K562 (cell line): ENCODE data around the gene PAQR7. TPM values are rescaled to one million over a fixed set of nuclear protein-coding genes. Genes with fewer than 3 reads are reported as not detected.

ENCODE experiments used
- CHD4 ChIP-seq: fragments of 200-600 bp; sonication (generic); IDR thresholded peaks from 3 replicates; pipeline ENCODE4 v1.6.1; 2012; ENCODE audit warnings: low read depth, mild to moderate bottlenecking, mixed read lengths, low read length, inconsistent platforms; ENCODE audit not compliant: insufficient read depth, insufficient replicate concordance, poor library complexity, severe bottlenecking
- CREB1 ChIP-seq, 2 experiments: sonication (generic) in 1 of 2; formaldehyde crosslinking in 1 of 2; IDR thresholded peaks; 2 replicates each; pipeline versions ENCODE4 v1.6.1 to v1.8.0; 2012 to 2022; ENCODE audit warnings: inconsistent platforms in 1 of 2, mild to moderate bottlenecking in 1 of 2, missing genetic modification reagents in 1 of 2, moderate library complexity in 1 of 2
- CTBP1 ChIP-seq: fragments of 450-650 bp; IDR thresholded peaks from 2 replicates; pipeline ENCODE4 v1.6.1; 2016; ENCODE audit warnings: borderline replicate concordance
- GATAD2A ChIP-seq: fragments of 450-650 bp; IDR thresholded peaks from 2 replicates; pipeline ENCODE4 v1.6.1; 2017
- KAT2B ChIP-seq: IDR thresholded peaks from one replicate; pipeline ENCODE4 v1.6.1; 2012; ENCODE audit warnings: low read depth, mild to moderate bottlenecking, control low read depth, inconsistent platforms, low read length, moderate library complexity
- MEF2D ChIP-seq: conservative IDR thresholded peaks from 2 replicates; pipeline ENCODE4 v1.6.1; 2016; ENCODE audit warnings: low read depth, missing genetic modification characterization, missing compliant biosample characterization
- ZBTB1 ChIP-seq: sonication (generic); formaldehyde crosslinking; IDR thresholded peaks from 2 replicates; pipeline ENCODE4 v1.8.1; 2023; ENCODE audit warnings: missing genetic modification reagents, low read depth, mild to moderate bottlenecking, borderline replicate concordance
- ZMIZ1 ChIP-seq, 2 experiments: fragments of 150-350 bp in 1 of 2; IDR thresholded peaks; 2 replicates each; pipeline ENCODE4 v1.6.1; 2012 to 2016; ENCODE audit warnings: low read depth in 2 of 2, low read length in 2 of 2, mild to moderate bottlenecking in 1 of 2, moderate library complexity in 1 of 2
- polyA plus RNA-seq, 8 experiments: library from polyadenylated mRNA; depleted of rRNA in 4 of 8; stranded (reverse) in 5 of 8; unstranded in 3 of 8; fragments of >200 nt; fragmentation: Nextera tagmentation in 2 of 8; fragmentation: Illumina TruSeq in 1 of 8; extraction: Ambion mirVana in 2 of 8; extraction: Trizol in 1 of 8; gene quantifications; 2 replicates each; pipeline versions ENCODE4 v1.2.1 to v1.2.3, GENCODE V29; 2011 to 2014; ENCODE audit warnings: inconsistent platforms in 1 of 8, missing spikeins in 1 of 8
- total RNA-seq, 7 experiments: library from RNA; depleted of rRNA in 6 of 7; stranded (reverse); fragments of >200 nt in 6 of 7; fragmentation: Illumina TruSeq in 2 of 7; extraction: Trizol in 2 of 7; gene quantifications; 2 replicates each; pipeline versions ENCODE4 v1.2.1 to v1.2.3, GENCODE V29; 2011 to 2021; ENCODE audit warnings: low replicate concordance in 1 of 7
- TF ChIP-seq, protein P1 (sequence below): fragments of 250-450 bp; sonication (Bioruptor Pico); IDR thresholded peaks from 2 replicates; pipeline ENCODE4 v1.4.0; 2020
- TF ChIP-seq, protein P2 (sequence below): fragments of 250-450 bp; sonication (Bioruptor Pico); IDR thresholded peaks from 2 replicates; pipeline ENCODE4 v1.5.0; 2022; ENCODE audit warnings: mild to moderate bottlenecking
- TF ChIP-seq, protein P3 (sequence below): fragments of 450-650 bp; IDR thresholded peaks from 2 replicates; pipeline ENCODE4 v1.6.1; 2016; ENCODE audit warnings: low read depth, mild to moderate bottlenecking, moderate library complexity
- TF ChIP-seq, protein P4 (sequence below): fragments of 200-800 bp; sonication (Bioruptor generic); IDR thresholded peaks from 2 replicates; pipeline ENCODE4 v1.6.1; 2016; ENCODE audit warnings: missing genetic modification characterization, missing compliant biosample characterization

The PAQR7 gene
- total and polyA plus RNA-seq, 9 of the 15 experiments (the other 6 are each of a cell fraction or from before 2014, with no cell fraction given): 1.1 to 5.2 (median 2.6) TPM

DNA sequence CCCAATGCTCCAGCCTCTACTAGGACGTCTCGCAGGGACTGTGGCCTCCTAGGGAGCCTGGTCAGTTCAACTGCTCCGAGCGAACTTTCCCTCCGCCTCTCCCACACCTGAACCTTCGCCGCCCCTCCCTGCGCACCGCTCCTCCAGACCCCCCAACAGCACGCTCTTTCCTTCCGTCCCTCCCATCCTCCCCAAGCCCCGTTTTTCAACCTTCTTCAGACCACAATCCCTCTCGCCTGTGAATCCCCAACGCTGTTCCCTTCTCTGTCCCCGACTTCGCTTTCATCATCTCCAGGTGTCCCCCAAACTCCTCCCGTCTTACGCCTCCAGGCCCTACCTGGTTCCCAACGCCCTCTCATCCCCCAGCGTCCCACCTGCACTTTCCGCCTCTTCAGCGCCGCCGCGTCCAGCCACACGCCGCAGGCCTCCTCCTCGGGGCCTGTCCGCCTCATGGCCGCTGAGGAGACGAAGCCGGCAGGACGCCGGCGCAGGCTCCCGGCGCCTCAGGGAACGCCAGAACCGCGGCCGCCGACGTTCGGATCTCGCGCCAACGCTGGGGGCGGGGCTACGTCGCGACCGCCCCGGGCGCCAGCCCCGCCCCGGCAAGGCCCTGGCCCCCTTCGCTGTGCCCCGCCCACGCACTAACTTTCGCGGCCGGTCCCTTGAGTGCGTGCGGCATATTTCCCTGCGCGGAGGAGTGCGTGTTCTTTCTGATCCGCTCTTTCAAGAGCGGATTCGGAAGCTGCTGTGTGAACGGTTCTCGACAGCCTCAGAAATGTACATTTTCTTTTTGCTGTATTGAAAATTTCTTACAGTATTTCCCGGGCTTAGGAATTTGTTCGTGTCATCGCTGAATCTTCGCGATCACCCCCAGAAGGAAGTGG lies 16.4 kb downstream of the PAQR7 start, which contains the start of gene AUNIP (continued):
- TF ChIP-seq, protein P1, sequence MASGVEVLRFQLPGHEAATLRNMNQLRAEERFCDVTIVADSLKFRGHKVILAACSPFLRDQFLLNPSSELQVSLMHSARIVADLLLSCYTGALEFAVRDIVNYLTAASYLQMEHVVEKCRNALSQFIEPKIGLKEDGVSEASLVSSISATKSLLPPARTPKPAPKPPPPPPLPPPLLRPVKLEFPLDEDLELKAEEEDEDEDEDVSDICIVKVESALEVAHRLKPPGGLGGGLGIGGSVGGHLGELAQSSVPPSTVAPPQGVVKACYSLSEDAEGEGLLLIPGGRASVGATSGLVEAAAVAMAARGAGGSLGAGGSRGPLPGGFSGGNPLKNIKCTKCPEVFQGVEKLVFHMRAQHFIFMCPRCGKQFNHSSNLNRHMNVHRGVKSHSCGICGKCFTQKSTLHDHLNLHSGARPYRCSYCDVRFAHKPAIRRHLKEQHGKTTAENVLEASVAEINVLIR: no peak
- TF ChIP-seq, protein P2, sequence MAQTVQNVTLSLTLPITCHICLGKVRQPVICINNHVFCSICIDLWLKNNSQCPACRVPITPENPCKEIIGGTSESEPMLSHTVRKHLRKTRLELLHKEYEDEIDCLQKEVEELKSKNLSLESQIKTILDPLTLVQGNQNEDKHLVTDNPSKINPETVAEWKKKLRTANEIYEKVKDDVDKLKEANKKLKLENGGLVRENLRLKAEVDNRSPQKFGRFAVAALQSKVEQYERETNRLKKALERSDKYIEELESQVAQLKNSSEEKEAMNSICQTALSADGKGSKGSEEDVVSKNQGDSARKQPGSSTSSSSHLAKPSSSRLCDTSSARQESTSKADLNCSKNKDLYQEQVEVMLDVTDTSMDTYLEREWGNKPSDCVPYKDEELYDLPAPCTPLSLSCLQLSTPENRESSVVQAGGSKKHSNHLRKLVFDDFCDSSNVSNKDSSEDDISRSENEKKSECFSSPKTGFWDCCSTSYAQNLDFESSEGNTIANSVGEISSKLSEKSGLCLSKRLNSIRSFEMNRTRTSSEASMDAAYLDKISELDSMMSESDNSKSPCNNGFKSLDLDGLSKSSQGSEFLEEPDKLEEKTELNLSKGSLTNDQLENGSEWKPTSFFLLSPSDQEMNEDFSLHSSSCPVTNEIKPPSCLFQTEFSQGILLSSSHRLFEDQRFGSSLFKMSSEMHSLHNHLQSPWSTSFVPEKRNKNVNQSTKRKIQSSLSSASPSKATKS (CRISPR knock-in tag): no peak
- TF ChIP-seq, protein P3, sequence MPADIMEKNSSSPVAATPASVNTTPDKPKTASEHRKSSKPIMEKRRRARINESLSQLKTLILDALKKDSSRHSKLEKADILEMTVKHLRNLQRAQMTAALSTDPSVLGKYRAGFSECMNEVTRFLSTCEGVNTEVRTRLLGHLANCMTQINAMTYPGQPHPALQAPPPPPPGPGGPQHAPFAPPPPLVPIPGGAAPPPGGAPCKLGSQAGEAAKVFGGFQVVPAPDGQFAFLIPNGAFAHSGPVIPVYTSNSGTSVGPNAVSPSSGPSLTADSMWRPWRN: no peak
- TF ChIP-seq MEF2D: no peak
- no peak for TF ChIP-seq ZBTB1 (CRISPR knock-in tag)
- TF ChIP-seq GATAD2A: no peak
- TF ChIP-seq CTBP1: peak; percentile 95
- TF ChIP-seq KAT2B: no peak
- no peak for TF ChIP-seq CHD4
- TF ChIP-seq ZMIZ1 (IDR thresholded peaks at IDR 0.05; ENCODE audit: low read depth in 2 of 2, low read length in 2 of 2): 0 out of 4 replicates have a peak, but pooled peaks of 1 of the 2 experiments have one; percentile 40
- TF ChIP-seq, protein P4, sequence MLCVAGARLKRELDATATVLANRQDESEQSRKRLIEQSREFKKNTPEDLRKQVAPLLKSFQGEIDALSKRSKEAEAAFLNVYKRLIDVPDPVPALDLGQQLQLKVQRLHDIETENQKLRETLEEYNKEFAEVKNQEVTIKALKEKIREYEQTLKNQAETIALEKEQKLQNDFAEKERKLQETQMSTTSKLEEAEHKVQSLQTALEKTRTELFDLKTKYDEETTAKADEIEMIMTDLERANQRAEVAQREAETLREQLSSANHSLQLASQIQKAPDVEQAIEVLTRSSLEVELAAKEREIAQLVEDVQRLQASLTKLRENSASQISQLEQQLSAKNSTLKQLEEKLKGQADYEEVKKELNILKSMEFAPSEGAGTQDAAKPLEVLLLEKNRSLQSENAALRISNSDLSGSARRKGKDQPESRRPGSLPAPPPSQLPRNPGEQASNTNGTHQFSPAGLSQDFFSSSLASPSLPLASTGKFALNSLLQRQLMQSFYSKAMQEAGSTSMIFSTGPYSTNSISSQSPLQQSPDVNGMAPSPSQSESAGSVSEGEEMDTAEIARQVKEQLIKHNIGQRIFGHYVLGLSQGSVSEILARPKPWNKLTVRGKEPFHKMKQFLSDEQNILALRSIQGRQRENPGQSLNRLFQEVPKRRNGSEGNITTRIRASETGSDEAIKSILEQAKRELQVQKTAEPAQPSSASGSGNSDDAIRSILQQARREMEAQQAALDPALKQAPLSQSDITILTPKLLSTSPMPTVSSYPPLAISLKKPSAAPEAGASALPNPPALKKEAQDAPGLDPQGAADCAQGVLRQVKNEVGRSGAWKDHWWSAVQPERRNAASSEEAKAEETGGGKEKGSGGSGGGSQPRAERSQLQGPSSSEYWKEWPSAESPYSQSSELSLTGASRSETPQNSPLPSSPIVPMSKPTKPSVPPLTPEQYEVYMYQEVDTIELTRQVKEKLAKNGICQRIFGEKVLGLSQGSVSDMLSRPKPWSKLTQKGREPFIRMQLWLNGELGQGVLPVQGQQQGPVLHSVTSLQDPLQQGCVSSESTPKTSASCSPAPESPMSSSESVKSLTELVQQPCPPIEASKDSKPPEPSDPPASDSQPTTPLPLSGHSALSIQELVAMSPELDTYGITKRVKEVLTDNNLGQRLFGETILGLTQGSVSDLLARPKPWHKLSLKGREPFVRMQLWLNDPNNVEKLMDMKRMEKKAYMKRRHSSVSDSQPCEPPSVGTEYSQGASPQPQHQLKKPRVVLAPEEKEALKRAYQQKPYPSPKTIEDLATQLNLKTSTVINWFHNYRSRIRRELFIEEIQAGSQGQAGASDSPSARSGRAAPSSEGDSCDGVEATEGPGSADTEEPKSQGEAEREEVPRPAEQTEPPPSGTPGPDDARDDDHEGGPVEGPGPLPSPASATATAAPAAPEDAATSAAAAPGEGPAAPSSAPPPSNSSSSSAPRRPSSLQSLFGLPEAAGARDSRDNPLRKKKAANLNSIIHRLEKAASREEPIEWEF: no peak; the same call in none of the 2 replicates
- peak; percentile 78 for TF ChIP-seq CREB1 (IDR thresholded peaks at IDR 0.05)
- TF ChIP-seq CREB1 (CRISPR knock-in tag; IDR thresholded peaks at IDR 0.05): peak; percentile 71
